RWPE2 (cell line): ENCODE results near the gene PHKA1.
"Not testable (repeated sequence)": the region's sequence is repeated elsewhere in the genome, so short reads cannot be mapped to it uniquely, and the experiment has no call there.

Experiments used
- ATAC-seq: fragments of 200-7000 bp; cut with Tn5 transposase; 3 replicates; pipeline ENCODE4 v1.9.1; 2021; ENCODE audit warnings: low read depth
- DNase-seq: peaks from one replicate; pipeline ENCODE4 v3.0.0-alpha.2; 2020; ENCODE audit warnings: low spot score
- H3K27ac ChIP-seq: fragments of 450-650 bp; 2 replicates; pipeline ENCODE4 v1.5.1; 2017; ENCODE audit warnings: mild to moderate bottlenecking; ENCODE audit not compliant: poor library complexity, severe bottlenecking
- H3K27me3 ChIP-seq: fragments of 250-450 bp; sonication (Bioruptor Pico); 2 replicates; pipeline ENCODE4 v1.5.1; 2021; ENCODE audit warnings: mild to moderate bottlenecking, moderate library complexity; ENCODE audit not compliant: insufficient read depth, poor library complexity, severe bottlenecking
- H3K36me3 ChIP-seq: fragments of 250-450 bp; sonication (Bioruptor Pico); 2 replicates; pipeline ENCODE4 v1.5.1; 2020; ENCODE audit warnings: low read depth, mild to moderate bottlenecking, moderate library complexity
- H3K4me1 ChIP-seq: fragments of 250-450 bp; sonication (Bioruptor Pico); 2 replicates; pipeline ENCODE4 v1.5.1; 2021; ENCODE audit warnings: mild to moderate bottlenecking, moderate library complexity; ENCODE audit not compliant: insufficient read depth, poor library complexity, severe bottlenecking
- H3K4me3 ChIP-seq: fragments of 250-450 bp; sonication (Bioruptor Pico); 2 replicates; pipeline ENCODE4 v1.5.1; 2021; ENCODE audit warnings: mild to moderate bottlenecking, moderate library complexity; ENCODE audit not compliant: severe bottlenecking
- H3K9me3 ChIP-seq: fragments of 250-450 bp; sonication (Bioruptor Pico); 2 replicates; pipeline ENCODE4 v1.5.1; 2021; ENCODE audit warnings: mild to moderate bottlenecking, moderate library complexity; ENCODE audit not compliant: severe bottlenecking
- TF ChIP-seq, protein P1 (sequence below): fragments of 450-650 bp; IDR thresholded peaks from one replicate; pipeline ENCODE4 v1.5.1; 2017; ENCODE audit warnings: mild to moderate bottlenecking, moderate library complexity; ENCODE audit not compliant: poor library complexity, severe bottlenecking

The PHKA1 gene

DNA sequence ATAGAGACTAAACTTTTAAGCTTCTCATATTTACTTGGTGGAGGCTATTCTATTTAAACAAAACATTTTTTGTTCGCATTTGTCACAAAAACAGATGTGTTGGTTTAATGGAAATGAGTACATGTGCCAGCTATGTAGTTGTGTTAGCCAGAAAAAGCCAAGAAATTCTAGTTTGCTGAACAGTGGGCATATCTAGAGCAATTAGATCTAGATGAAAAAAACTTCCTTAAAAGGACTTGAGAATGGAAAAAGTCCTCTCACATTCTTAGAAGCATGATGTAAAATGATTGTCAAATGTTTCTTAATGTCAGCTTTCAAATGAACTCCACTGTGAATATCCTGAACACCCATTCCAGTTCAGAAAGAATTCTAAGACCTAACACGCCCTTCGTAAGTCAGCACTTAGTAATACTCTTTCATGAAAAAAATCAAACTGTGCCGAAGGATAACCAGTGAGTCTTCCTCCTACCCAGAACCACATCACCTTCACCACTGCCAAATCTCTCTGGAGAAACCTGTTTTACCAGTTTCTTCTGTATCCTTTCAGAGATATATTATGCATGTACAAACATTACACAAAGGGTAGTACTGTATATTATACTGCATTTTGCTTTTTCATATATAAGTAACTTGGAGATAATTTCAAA is 28.2 kb downstream of the PHKA1 start:
- TF ChIP-seq, protein P1, sequence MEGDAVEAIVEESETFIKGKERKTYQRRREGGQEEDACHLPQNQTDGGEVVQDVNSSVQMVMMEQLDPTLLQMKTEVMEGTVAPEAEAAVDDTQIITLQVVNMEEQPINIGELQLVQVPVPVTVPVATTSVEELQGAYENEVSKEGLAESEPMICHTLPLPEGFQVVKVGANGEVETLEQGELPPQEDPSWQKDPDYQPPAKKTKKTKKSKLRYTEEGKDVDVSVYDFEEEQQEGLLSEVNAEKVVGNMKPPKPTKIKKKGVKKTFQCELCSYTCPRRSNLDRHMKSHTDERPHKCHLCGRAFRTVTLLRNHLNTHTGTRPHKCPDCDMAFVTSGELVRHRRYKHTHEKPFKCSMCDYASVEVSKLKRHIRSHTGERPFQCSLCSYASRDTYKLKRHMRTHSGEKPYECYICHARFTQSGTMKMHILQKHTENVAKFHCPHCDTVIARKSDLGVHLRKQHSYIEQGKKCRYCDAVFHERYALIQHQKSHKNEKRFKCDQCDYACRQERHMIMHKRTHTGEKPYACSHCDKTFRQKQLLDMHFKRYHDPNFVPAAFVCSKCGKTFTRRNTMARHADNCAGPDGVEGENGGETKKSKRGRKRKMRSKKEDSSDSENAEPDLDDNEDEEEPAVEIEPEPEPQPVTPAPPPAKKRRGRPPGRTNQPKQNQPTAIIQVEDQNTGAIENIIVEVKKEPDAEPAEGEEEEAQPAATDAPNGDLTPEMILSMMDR = no peak
- H3K4me3 ChIP-seq = no peak overlapping the region
- DNase-seq = no peak

DNA sequence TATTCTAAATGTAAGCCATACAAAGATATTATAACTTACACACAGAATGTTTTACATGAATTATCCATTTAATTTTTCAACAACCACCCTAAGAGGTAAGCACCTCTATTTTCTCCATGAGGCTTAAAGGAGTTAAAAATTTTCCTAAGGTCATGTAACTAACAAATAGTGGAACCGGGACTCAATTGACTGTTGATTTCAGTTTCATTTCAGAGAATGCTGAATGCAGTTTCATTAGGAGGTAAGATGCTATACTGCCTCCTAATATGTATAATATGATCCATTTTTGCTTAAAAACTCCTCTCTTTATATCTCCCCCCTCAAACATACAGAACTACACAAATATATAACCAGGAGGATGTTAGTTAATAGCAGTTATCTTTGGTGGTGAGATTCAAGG is 29.1 kb downstream of the PHKA1 start:
- Histone ChIP-seq H3K4me3 (no peak overlapping the region), H3K27ac (peak overlapping the region; percentile 90), H3K36me3 (peaks cover 15% of the 10 kb centered on the region), H3K27me3 (no peaks in the 10 kb centered on the region), H3K9me3 (no peaks in the 10 kb centered on the region), H3K4me1 (peaks cover 25% of the 10 kb centered on the region)
- DNase-seq (no peak), ATAC-seq (no peak)
- TF ChIP-seq, protein P1 = no peak

More for the DNA sequence above, 28.2 kb downstream of the PHKA1 start:
- H3K27me3 ChIP-seq = no peaks in the 10 kb centered on the region
- peaks cover 25% of the 10 kb centered on the region for H3K4me1 ChIP-seq
- no peaks in the 10 kb centered on the region for H3K9me3 ChIP-seq
- H3K36me3 ChIP-seq = peaks cover 15% of the 10 kb centered on the region
- H3K27ac ChIP-seq = peak overlapping the region; percentile 90
- ATAC-seq = peak; percentile 97

DNA sequence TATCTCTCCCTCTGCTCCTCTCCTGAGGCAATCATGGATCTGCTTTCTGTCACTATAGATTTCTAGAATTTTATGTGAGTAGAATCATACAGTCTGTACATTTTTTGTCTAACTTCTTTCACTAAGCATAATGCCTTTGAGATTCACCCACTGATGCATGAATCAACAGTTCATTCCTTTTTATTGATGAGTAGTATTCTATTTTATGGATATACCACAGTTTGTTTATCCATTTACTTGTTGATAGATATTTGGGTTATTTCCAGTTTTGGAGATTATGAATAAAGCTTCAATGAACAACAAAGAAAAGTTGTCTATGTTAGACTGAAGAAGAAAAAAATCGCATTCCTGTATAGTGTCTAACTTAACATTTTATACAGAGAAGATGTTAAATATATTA is 30.5 kb downstream of the PHKA1 start:
- no peak for DNase-seq
- Histone ChIP-seq H3K27ac (no peak overlapping the region), H3K4me3 (no peak overlapping the region), H3K4me1 (peaks cover 25% of the 10 kb centered on the region), H3K36me3 (peaks cover 15% of the 10 kb centered on the region), H3K9me3 (no peaks in the 10 kb centered on the region), H3K27me3 (no peaks in the 10 kb centered on the region)
- ATAC-seq = no peak
- TF ChIP-seq, protein P1 = no peak

DNA sequence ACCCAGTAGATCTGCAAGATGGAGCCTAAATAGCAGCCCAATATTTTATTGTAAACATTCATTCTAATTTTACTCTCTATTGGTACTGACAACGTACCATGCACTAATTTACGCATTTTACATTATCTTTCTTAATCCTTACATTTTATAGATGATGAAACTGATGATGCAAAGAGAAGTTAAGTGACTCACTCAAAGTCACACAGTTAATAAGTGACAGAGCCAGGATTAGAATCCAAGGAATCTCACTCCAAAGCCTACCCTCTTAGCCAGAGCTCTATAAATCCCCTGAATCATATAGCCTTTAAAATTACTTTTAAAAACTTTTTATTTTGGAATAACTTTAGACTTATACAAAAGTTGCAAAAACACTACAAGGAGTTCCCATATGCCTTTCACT is 37.6 kb downstream of the PHKA1 start:
- Histone ChIP-seq H3K4me1 (no peaks in the 10 kb centered on the region), H3K36me3 (peaks cover 6% of the 10 kb centered on the region; the same call in 1 of the 2 replicates), H3K27me3 (no peaks in the 10 kb centered on the region), H3K27ac (no peak overlapping the region), H3K9me3 (no peaks in the 10 kb centered on the region), H3K4me3 (no peak overlapping the region)
- ATAC-seq (no peak), DNase-seq (no peak)
- TF ChIP-seq, protein P1 = no peak

DNA sequence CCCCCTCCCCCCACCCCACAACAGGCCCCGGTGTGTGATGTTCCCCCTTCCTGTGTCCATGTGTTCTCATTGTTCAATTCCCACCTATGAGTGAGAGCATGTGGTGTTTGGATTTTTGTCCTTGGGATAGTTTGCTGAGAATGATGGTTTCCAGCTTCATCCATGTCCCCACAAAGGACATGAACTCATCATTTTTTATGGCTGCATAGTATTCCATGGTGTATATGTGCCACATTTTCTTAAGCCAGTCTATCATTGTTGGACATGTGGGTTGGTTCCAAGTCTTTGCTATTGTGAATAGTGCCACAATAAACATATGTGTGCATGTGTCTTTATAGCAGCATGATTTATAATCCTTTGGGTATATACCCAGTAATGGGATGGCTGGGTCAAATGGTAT is 40.2 kb downstream of the PHKA1 start:
- not testable (repeated sequence) for ATAC-seq, H3K4me1 ChIP-seq, DNase-seq, H3K27me3 ChIP-seq, H3K9me3 ChIP-seq, H3K27ac ChIP-seq, H3K4me3 ChIP-seq, H3K36me3 ChIP-seq

DNA sequence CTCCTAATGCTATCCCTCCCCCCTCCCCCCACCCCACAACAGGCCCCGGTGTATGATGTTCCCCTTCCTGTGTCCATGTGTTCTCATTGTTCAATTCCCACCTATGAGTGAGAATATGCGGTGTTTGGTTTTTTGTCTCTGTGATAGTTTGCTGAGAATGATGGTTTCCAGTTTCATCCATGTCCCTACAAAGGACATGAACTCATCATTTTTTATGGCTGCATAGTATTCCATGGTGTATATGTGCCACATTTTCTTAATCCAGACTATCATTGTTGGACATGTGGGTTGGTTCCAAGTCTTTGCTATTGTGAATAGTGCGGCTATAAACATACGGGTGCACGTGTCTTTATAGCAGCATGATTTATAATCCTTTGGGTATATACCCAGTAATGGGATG is 44.6 kb downstream of the PHKA1 start:
- H3K36me3 ChIP-seq, DNase-seq, H3K4me3 ChIP-seq, H3K9me3 ChIP-seq, ATAC-seq, H3K4me1 ChIP-seq, H3K27me3 ChIP-seq, H3K27ac ChIP-seq: not testable (repeated sequence)
